GM19099 (cell line): ENCODE results near the gene DLGAP4.

ENCODE experiments used
- POLR2A ChIP-seq: IDR thresholded peaks from 3 replicates; pipeline ENCODE4 v1.6.1; 2011; ENCODE audit warnings: low read depth; ENCODE audit not compliant: insufficient read length; ENCODE audit errors: extremely low read depth

DLGAP4 gene

GRCh38 chr20:36342331-36343120, 36.4 kb downstream of the DLGAP4 start:
- TF ChIP-seq POLR2A: no peak

DNA sequence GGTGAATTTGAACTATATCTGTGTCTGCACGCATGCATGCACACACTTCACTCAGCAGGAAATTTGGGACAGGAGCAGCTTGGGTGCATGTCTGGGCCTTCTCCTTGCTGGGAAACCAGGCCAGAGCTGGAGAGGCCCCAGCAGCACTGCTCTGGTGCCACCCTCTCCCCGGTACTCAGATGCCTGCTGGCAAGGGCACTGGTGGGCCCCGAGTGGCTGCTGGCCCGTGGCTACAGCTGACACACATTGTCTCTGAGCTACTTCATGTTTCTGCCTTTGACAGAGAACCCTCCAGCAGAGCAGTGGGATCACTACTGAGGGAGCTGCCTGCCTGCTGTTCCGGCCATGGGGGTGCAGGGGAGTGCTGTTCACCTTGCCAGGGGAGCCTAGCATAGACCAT, 37.5 kb downstream of the DLGAP4 start:
- no peak for TF ChIP-seq POLR2A

DNA sequence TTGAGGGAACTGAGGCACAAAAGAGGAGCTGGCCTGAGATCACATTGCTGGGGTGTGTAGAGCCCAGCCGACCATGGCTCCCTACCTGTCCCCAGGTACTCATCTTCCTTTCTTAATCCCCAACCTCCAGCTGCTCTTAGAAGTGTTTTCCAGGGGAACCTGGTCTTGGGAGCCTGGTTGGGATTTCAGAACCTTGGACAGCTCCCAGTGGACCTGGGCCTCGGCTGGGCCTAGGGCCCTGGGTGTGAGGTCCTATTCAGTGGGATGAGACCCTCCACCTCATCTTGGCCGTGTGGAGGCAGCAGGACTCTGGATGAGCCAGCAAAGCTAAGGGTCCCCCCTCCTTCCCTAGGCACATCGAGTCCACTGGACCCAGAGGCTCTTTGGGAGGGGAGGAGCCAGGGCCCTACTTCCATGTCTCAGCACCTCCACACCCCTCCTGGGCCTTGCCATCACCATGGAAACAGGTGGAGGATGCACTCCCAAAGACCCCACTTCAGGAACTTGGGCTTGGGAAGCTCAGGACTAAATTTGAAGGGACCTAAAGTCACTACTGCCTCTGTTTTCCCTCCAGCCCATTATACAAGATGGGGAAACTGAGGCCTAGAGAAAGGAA, 38.5 kb downstream of the DLGAP4 start:
- no peak for TF ChIP-seq POLR2A

DNA sequence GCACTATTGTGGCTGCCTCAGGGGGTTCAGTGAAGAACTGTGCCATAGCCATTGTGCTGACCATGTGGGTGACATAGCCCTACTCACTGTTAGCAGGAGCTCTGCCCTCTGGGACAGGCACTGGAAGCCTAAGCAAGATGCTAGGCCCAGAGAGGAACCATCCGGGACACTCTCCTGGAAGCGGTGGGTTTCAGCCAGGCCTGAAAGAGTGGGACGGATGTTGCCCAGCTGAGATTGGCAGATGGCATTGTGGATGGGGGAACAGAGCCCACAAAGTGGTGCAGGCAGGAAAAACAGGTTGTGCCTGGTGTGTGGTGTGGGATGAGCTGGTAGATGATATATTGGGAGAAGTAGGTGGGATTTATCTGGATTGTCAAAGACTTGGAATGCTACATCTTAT, 40.1 kb downstream of the DLGAP4 start:
- TF ChIP-seq POLR2A: no peak

DNA sequence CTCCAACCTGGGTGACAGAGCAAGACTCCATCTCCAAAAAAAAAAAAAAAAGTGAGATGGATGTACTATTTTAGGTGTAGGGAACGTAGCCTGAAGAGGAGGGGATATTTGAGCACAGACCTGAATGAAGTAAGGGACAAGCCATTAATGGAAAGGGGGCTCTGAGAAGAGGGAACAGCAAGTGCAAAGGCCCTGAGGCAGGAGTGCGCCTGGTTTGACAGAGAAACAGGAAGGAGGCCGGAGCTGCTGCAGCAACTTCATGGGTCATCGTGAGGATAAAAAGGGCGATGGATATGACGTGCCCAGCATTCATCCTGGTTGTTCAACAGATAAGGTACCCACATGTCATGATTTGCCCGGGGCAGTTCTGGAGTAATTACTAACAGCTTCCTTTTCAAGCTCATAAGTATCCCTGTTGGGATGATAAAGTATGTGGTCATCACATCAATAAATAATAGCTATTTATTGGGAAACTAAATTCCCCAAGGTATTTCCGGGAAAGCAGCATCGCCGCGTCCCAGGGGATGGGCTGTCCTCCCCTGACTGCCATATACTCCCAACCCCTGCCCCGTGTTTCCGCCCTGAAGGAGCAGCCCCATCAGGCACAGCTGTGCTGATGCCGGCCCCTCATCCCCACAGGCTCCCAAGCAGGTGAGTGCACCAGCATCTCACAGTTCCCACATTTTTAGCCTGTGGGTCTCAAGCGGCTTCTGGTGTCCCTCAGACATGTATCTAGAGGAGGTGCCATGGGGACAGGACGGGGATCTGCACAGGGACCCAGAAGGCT, 43.4 kb downstream of the DLGAP4 start:
- no peak for TF ChIP-seq POLR2A

DNA sequence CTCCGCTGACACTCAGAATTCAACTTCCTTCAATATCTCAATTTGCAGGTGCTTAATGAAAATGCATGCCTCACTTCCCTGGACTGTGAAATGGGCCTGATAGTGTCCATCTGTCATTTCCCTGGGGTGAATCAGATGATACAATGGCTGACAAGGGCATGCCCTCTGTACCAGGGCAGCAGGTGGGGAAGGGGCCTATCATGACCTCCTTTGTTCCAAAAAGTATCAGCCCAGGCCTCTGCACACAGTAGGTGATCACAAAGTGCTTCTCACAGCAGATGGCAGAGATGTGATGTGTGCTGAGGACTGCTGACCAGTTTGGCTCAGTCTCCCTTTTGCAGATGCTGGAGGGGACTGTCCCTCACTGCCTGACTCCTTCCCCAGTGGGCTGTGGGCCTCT, 44.3 kb downstream of the DLGAP4 start:
- no peak for TF ChIP-seq POLR2A

GRCh38 chr20:36351937-36352336, 45.8 kb downstream of the DLGAP4 start:
- TF ChIP-seq POLR2A: no peak

DNA sequence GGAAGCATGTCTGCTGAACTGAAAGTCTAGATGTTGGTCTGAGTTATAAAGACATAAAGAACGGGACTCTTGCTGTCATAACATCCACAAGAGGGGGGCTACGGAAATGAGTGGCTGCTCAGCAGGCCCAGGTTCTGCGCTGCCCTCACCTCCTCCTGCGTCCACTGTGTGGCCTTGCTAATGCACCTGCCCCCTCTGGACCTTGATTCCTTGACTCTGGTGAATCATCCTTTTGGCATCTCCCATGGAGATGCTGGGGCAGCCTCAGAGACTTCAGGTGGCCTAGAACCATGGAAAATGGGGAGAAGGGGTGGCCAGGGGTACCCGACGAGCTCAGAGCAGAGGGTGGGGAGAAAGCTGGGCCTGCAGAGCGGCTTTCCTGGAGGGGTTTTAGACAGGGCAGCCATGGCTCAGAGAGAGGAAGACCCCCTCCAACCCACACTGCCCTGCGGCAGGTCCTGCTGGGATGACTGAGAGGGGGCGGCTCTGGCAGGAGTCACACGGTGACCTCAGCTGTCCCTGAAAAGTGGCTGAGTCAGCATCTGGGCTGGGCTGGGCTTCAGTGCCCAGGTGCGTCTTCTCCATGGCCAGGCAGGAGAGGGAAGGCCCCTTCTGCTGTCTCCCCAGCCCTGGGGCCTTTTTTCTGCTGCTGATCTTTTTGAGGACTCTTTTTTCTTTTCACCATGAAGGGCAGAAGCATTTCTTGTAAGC, 46.9 kb downstream of the DLGAP4 start:
- TF ChIP-seq POLR2A: no peak

DNA sequence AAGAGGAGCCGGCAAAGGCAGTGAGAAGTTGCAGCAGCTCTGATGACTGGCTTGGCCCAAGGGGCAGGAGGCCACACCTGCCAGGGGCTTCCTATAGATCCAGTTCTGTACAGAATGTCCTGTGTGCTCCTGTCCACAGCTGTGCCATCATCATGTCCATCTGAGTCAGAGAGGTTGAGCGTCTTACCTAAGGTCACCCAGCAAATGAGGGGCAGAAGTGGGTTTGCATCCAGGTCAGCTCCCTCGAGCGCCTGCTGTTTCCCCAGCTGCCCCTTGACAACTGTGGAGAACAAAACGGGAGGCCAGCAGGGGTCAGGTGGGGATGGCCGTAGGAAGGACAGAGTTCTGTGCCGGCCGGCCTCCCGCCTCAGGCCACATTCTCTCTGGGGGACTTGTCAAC, 47.6 kb downstream of the DLGAP4 start:
- TF ChIP-seq POLR2A: no peak

DNA sequence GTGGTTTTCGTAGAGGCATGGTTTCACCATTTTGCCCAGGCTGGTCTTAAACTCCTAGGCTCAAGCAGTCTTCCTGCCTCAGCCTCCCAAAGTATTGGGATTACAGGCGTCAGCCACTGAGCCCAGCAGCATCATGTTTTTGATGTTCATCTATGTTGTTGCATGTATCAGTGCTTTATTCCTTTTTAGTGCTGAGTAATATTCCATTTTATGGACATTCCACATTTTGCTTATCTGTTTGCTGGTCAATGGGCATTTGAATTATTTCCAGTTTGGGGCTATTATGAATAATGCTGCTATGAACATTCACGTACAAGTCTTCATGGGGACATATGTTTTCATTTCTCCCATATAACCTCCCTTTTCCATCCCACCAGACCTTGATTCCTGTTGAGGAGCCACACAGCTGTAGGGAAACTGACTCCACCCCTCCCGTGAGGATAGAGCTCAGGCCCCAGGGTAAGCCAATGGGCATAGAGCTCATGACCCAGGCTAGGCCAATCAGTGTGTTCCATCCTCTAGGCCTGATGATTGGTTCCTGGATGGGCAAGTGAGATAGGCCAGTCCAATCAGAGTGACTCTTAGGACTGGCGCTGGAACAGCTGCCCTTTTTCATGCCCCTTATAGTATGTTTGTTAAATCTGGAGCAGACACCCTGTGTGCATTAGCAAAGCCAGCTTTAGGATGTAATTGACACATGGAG, 49.5 kb downstream of the DLGAP4 start:
- TF ChIP-seq POLR2A: no peak

DNA sequence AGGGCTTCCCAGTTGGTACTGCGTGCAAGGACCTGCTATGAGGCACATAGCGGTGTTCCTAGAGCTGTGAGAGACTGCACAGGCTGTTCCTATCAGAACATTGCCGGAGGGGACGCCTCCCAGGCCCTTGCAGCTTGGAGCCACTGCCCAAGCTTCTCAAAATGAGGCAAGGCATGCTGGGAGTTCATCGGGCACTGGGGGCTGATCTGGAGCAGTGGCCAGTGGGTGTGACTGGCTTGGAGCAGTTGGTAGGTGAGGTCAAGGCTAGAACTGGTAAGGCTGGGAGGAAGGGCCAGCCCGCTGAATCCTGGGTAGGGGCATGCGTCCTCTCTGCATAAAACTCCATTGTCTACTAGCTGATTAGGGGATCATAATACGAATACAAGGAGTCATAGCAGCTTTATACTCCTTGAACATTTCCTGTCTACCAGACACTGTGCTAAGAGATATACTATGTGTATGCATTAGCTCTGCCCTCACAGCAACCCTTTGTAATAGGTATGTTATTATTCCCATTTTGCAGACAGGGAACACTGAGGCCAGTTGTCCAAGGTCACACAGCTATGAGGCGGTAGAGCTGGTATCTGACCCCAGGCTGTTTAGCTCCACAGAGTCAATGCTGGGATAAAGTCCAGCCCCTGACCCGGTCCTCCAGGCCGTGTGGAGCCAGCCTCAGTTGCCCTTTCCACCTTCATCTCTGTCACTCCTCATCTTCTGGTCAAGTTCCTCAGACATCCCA, 53.7 kb downstream of the DLGAP4 start:
- no peak for TF ChIP-seq POLR2A

- TF ChIP-seq POLR2A: no peak
Observed at GRCh38 chr20:36360429-36360828, 54.3 kb downstream of the DLGAP4 start.

DNA sequence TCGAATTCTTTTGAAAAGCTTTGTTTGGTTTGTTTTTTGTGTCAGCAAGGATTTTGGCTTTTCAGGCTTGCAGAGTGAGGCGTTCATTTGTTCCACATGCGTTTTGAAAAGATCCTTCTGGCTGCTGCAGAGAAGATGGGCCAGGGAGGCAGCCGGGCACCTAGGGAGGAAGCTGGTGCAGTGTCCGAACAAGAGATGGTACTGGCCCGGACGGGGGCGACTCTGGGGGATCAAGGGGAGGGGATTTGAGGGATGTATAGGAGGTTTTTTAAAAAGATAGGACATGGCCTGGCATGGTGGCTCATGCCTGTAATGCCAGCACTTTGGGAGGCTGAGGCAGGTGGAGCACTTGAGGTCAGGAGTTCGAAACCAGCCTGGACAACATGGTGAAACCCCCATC, 55.3 kb downstream of the DLGAP4 start:
- TF ChIP-seq POLR2A: no peak

- TF ChIP-seq POLR2A: no peak
Observed at GRCh38 chr20:36362261-36362660, 56.1 kb downstream of the DLGAP4 start.

GRCh38 chr20:36362978-36363713, 57.0 kb downstream of the DLGAP4 start:
- no peak for TF ChIP-seq POLR2A
